B cell (primary cell): ENCODE measurements around the gene PER1.

Experiments used
- EZH2 ChIP-seq: IDR thresholded peaks from 2 replicates; pipeline ENCODE4 v1.6.1; 2012; ENCODE audit warnings: borderline replicate concordance, low read depth, mild to moderate bottlenecking, moderate library complexity, low read length; ENCODE audit not compliant: insufficient read depth, poor library complexity, severe bottlenecking
- TF ChIP-seq, protein P1 (sequence below): fragments of 200-600 bp; IDR thresholded peaks from one replicate; pipeline ENCODE4 v1.8.0; 2022; ENCODE audit warnings: antibody characterized with exemption, mild to moderate bottlenecking

DNA sequence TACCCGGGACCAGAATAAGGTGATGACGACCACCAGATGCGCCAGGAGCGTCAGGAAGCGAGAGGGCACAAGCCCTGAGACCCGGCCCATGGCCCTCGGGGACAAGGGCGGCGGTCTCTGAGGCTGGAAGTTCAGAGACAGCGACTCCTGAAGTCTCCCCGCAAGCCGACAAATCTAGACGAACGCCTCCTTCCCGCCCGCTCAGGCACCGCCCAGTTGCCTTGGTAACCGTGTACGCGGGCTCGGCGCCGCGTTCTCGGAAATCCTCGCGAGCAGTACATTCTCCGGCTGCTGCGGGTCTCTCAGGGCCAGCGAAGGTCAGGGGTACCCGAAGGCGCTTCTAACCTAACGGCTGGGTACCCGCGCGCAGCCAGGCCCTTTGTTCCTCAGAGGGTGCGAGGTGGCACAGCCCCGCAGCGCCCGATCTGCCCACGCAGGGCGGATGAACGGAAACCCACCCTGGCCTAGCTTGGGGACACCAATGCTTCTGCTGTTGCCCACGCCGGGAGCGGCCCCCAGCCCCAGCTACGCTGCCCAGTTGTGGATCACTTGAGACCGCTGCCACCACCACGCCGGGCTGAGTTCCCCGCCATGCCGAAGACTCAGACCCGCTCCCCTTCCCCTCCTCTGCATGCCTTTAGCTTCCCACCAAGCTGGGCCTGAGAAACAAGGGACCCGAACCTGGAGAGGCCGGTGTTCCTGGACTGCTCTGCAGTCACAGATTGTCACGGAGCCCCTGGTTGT lies 24.2 kb upstream of the PER1 start, which contains the start of gene TMEM107:
- TF ChIP-seq EZH2 = no peak
- TF ChIP-seq, protein P1, sequence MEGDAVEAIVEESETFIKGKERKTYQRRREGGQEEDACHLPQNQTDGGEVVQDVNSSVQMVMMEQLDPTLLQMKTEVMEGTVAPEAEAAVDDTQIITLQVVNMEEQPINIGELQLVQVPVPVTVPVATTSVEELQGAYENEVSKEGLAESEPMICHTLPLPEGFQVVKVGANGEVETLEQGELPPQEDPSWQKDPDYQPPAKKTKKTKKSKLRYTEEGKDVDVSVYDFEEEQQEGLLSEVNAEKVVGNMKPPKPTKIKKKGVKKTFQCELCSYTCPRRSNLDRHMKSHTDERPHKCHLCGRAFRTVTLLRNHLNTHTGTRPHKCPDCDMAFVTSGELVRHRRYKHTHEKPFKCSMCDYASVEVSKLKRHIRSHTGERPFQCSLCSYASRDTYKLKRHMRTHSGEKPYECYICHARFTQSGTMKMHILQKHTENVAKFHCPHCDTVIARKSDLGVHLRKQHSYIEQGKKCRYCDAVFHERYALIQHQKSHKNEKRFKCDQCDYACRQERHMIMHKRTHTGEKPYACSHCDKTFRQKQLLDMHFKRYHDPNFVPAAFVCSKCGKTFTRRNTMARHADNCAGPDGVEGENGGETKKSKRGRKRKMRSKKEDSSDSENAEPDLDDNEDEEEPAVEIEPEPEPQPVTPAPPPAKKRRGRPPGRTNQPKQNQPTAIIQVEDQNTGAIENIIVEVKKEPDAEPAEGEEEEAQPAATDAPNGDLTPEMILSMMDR = no peak
